Esophagus squamous epithelium (tissue), 5 donors: Measurements from ENCODE around the gene MOCOS. TPM values are rescaled to one million over a fixed set of nuclear protein-coding genes. Genes with fewer than 3 reads are reported as not detected.

Experiments used
- DNase-seq: peaks from one replicate; lab custom pipeline; 2025; lab: John Stamatoyannopoulos, UW
- H3K27ac ChIP-seq, 4 donors: fragments of 200-600 bp; sonication (generic); one replicate each; pipeline ENCODE4 v1.5.1; 2016 to 2019; ENCODE audit warnings: mild to moderate bottlenecking in 1 of 4
- H3K27me3 ChIP-seq, 4 donors: fragments of 200-600 bp; sonication (generic); 1 replicate in 3 of 4; 2 replicates in 1 of 4; pipeline versions ENCODE4 v1.5.1 to v1.6.0; 2017 to 2021; ENCODE audit warnings: antibody characterized with exemption in 1 of 4
- H3K36me3 ChIP-seq, 3 donors: fragments of 200-600 bp; sonication (generic); one replicate each; pipeline ENCODE4 v1.5.1; 2016 to 2019
- H3K4me1 ChIP-seq, 3 donors: fragments of 200-600 bp; sonication (generic); one replicate each; pipeline ENCODE4 v1.5.1; 2017 to 2019
- H3K4me3 ChIP-seq, 4 donors: fragments of 200-600 bp; sonication (generic); 1 replicate in 3 of 4; 2 replicates in 1 of 4; pipeline ENCODE4 v1.5.1; 2016 to 2019; ENCODE audit warnings: mild to moderate bottlenecking in 2 of 4, moderate library complexity in 1 of 4
- H3K9me3 ChIP-seq, 3 donors: fragments of 200-600 bp; sonication (generic); one replicate each; pipeline ENCODE4 v1.5.1; 2016 to 2019
- POLR2A ChIP-seq, 4 donors: fragments of 450-650 bp; IDR thresholded peaks; one replicate each; pipeline ENCODE4 v1.6.1; 2017; ENCODE audit warnings: antibody characterized with exemption in 4 of 4, mild to moderate bottlenecking in 4 of 4, moderate library complexity in 3 of 4
- whole genome bisulfite sequencing, 2 donors: methylation state at CpG; one replicate each; pipeline ENCODE4 v1.1.5; 2018; 5-methylcytosine and 5-hydroxymethylcytosine counted together
- intact Hi-C: fragments of 100-400 bp; cut with DNase I; formaldehyde crosslinking; loops from one replicate; pipeline ENCODE4 v1.15.0; 2022
- total RNA-seq, 4 donors: library from RNA; depleted of rRNA; stranded (reverse); fragments of >200 nt; gene quantifications; one replicate each; pipeline ENCODE4 v1.1.0, GENCODE V29; 2016
- TF ChIP-seq, protein P1 (sequence below), 6 experiments: fragments of 450-650 bp in 4 of 6; fragments of 200-600 bp in 2 of 6; sonication (generic) in 2 of 6; IDR thresholded peaks; one replicate each; pipeline ENCODE4 v1.5.1; 2016 to 2019; ENCODE audit warnings: antibody characterized with exemption in 6 of 6, mild to moderate bottlenecking in 4 of 6, moderate library complexity in 4 of 6
- donor health status: DM: yes; HTN: yes; CAD: no.

MOCOS gene, protein sequence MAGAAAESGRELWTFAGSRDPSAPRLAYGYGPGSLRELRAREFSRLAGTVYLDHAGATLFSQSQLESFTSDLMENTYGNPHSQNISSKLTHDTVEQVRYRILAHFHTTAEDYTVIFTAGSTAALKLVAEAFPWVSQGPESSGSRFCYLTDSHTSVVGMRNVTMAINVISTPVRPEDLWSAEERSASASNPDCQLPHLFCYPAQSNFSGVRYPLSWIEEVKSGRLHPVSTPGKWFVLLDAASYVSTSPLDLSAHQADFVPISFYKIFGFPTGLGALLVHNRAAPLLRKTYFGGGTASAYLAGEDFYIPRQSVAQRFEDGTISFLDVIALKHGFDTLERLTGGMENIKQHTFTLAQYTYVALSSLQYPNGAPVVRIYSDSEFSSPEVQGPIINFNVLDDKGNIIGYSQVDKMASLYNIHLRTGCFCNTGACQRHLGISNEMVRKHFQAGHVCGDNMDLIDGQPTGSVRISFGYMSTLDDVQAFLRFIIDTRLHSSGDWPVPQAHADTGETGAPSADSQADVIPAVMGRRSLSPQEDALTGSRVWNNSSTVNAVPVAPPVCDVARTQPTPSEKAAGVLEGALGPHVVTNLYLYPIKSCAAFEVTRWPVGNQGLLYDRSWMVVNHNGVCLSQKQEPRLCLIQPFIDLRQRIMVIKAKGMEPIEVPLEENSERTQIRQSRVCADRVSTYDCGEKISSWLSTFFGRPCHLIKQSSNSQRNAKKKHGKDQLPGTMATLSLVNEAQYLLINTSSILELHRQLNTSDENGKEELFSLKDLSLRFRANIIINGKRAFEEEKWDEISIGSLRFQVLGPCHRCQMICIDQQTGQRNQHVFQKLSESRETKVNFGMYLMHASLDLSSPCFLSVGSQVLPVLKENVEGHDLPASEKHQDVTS
- 10 to 100 TPM in 1 of 4 donors, 1 to 10 TPM in 3; 4.4 to 11.8 (median 7.0) TPM for total RNA-seq

DNA sequence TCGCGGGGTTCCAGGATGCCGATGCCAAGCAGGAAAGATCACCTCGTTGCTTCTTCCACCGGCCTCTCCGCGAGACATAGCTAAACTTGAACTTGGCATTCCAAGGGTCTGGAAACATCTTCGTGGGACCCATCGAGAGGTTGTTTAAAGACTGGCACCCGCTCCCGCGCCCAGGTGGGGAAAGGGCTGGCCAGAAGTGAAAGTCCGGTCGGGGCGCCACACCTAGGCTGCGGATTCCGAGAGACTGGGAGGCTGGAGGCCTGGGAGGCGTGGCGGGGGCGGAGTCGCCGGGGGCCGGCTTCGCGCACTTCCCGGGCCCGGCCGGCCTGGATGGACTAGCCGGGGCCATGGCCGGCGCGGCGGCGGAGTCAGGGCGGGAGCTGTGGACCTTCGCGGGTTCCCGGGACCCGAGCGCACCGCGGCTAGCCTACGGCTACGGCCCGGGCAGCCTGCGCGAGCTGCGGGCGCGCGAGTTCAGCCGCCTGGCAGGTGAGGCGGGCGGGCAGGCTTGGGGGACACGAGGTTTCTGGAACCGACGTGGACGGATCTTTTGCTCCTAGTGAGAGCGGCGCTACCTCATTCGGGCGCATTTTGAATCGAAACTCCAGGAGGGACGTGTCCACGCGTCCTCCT is at the start of gene MOCOS:
MOCOS (plus strand) TSS at position 305 of the 633 bp plus-strand sequence; CDS start at position 348, 43 bp downstream.
- Histone ChIP-seq H3K27ac (peak within 1 kb of the TSS; percentile 25 to 70 (median 62)), H3K36me3 (no peaks in the 10 kb centered on the region), H3K27me3 (peaks cover 0 to 7% (median 0%) of the 10 kb centered on the region in 4 donors), H3K9me3 (no peaks in the 10 kb centered on the region), H3K4me3 (peak within 1 kb of the TSS; percentile 60 to 85 (median 75)), H3K4me1 (peaks cover 14 to 31% (median 20%) of the 10 kb centered on the region in 3 donors)
- peak in 1 of 4 donors; percentile 50 for TF ChIP-seq POLR2A (IDR thresholded peaks at IDR 0.05)
- TF ChIP-seq, protein P1, sequence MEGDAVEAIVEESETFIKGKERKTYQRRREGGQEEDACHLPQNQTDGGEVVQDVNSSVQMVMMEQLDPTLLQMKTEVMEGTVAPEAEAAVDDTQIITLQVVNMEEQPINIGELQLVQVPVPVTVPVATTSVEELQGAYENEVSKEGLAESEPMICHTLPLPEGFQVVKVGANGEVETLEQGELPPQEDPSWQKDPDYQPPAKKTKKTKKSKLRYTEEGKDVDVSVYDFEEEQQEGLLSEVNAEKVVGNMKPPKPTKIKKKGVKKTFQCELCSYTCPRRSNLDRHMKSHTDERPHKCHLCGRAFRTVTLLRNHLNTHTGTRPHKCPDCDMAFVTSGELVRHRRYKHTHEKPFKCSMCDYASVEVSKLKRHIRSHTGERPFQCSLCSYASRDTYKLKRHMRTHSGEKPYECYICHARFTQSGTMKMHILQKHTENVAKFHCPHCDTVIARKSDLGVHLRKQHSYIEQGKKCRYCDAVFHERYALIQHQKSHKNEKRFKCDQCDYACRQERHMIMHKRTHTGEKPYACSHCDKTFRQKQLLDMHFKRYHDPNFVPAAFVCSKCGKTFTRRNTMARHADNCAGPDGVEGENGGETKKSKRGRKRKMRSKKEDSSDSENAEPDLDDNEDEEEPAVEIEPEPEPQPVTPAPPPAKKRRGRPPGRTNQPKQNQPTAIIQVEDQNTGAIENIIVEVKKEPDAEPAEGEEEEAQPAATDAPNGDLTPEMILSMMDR (IDR thresholded peaks at IDR 0.05), result no peak
- intact Hi-C loops, result no loop called here
- WGBS, 2 donors, result 0% methylated on average over 2 to 8 of the region's 66 CpGs
- no peak for DNase-seq

DNA sequence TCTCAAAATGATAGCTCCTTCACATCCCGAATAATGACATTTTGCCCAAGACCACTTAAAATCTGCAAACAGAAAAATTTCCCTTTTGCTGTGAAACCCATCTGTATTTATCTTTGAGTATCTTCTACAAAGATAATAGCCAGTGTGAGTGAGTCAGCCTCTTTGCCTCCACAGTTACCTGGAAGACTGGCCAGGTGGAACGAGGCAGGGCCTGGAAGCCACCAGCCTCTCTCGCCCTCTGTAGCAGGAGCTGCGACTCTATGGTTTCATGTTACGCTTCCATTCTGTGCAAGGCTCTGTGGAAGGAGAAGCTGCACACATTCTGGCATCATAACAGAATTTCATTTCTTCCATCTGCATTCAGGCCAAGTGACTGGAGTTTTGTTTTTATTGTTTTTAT is 48.1 kb upstream of the MOCOS start:
- Histone ChIP-seq H3K27me3 (no peaks in the 10 kb centered on the region), H3K9me3 (no peaks in the 10 kb centered on the region), H3K27ac (no peak overlapping the region), H3K4me1 (no peaks in the 10 kb centered on the region), H3K36me3 (peaks cover 0 to 100% (median 29%) of the 10 kb centered on the region in 3 donors), H3K4me3 (no peak overlapping the region)
- WGBS, 2 donors, result 90% methylated on average over 5 of the region's 5 CpGs
- DNase-seq, result no peak
- intact Hi-C loops, result no loop called here
- TF ChIP-seq, protein P1 (IDR thresholded peaks at IDR 0.05), result no peak
- no peak for TF ChIP-seq POLR2A (IDR thresholded peaks at IDR 0.05)

DNA sequence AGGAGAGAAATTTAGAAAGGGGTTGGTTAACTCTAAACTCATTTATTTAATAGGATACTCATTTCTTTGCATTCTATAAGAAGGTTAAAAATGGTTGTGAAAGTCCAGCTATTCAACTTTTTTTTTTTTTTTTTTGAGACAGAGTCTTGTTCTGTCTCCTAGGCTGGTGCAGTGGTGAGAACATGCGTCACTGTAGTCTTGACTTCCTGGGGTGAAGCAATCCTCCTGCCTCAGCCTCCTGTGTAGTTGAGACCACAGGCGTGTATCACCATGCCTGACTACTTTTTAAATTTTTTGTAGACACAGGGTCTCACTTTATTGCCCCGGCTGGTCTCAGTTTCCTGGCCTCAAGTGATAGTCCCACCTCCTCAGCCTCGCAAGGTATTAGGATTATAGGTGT is 45.7 kb upstream of the MOCOS start:
- no peak overlapping the region for H3K4me3 ChIP-seq
- H3K36me3 ChIP-seq, result peaks cover 0 to 100% (median 43%) of the 10 kb centered on the region in 3 donors
- 92% methylated on average over 4 of the region's 4 CpGs for WGBS, 2 donors
- no peak overlapping the region for H3K27ac ChIP-seq
- DNase-seq, result no peak
- intact Hi-C loops, result no loop called here
- H3K27me3 ChIP-seq, result no peaks in the 10 kb centered on the region
- no peaks in the 10 kb centered on the region for H3K9me3 ChIP-seq
- no peaks in the 10 kb centered on the region for H3K4me1 ChIP-seq
- TF ChIP-seq, protein P1 (IDR thresholded peaks at IDR 0.05), result no peak
- no peak for TF ChIP-seq POLR2A (IDR thresholded peaks at IDR 0.05)

DNA sequence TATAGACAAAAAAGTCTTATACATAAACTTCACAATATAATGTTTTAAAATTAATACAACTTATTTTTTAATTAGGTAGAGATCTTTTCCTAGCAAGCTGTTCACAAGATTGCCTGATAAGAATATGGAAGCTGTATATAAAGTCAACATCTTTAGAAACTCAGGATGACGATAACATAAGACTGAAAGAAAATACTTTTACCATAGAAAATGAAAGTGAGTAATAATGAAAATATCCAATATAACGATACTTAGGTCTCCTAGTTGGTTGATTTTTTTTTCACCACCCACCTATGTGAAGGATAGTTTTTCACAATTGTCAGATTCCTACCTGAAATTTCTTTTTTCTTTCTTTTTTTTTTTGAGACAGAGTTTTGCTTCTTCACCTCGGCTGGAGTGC is 44.5 kb upstream of the MOCOS start:
- H3K4me1 ChIP-seq, result no peaks in the 10 kb centered on the region
- WGBS, 2 donors, result 80 to 83% methylated on average over 3 of the region's 3 CpGs
- no peaks in the 10 kb centered on the region for H3K9me3 ChIP-seq
- TF ChIP-seq, protein P1 (IDR thresholded peaks at IDR 0.05), result no peak
- no peak for TF ChIP-seq POLR2A (IDR thresholded peaks at IDR 0.05)
- peaks cover 0 to 100% (median 45%) of the 10 kb centered on the region in 3 donors for H3K36me3 ChIP-seq
- H3K27me3 ChIP-seq, result no peaks in the 10 kb centered on the region
- no peak overlapping the region for H3K27ac ChIP-seq
- H3K4me3 ChIP-seq, result no peak overlapping the region
- no peak for DNase-seq
- intact Hi-C loops, result no loop called here
